HL-60 (cell line): ENCODE results near the gene TMEM238L.

ENCODE experiments used
- DNase-seq, 2 experiments: peaks; one replicate each; pipeline ENCODE4 v3.0.0-alpha.2; 2010 to 2020; ENCODE audit warnings: low read depth in 1 of 2, low spot score in 1 of 2
- H3K27ac ChIP-seq: fragments of 250-450 bp; sonication (Bioruptor Pico); replicated peaks from 2 replicates; pipeline ENCODE4 v1.5.1; 2020; ENCODE audit warnings: mild to moderate bottlenecking, moderate library complexity
- H3K27me3 ChIP-seq: fragments of 250-450 bp; sonication (Bioruptor Pico); 2 replicates; pipeline ENCODE4 v1.5.1; 2021; ENCODE audit warnings: mild to moderate bottlenecking, moderate library complexity; ENCODE audit not compliant: insufficient read depth, poor library complexity, severe bottlenecking
- H3K4me3 ChIP-seq: replicated peaks from 2 replicates; pipeline ENCODE4 v1.5.1; 2011; ENCODE audit warnings: mild to moderate bottlenecking, control low read depth, low read length; ENCODE audit not compliant: insufficient read depth
- CTCF ChIP-seq: IDR thresholded peaks from one replicate; pipeline ENCODE4 v1.5.1; 2011; ENCODE audit warnings: low read length, control low read depth, inconsistent platforms; ENCODE audit not compliant: insufficient read depth
- GABPA ChIP-seq: IDR thresholded peaks from 2 replicates; pipeline ENCODE4 v1.6.1; 2012; ENCODE audit warnings: low read depth
- POLR2AphosphoS5 ChIP-seq: IDR thresholded peaks from 2 replicates; pipeline ENCODE4 v1.6.1; 2012; ENCODE audit warnings: low read depth
- SPI1 ChIP-seq: IDR thresholded peaks from 2 replicates; pipeline ENCODE4 v1.6.1; 2012; ENCODE audit warnings: low read depth, mild to moderate bottlenecking, borderline replicate concordance
- TF ChIP-seq, protein P1 (sequence below): IDR thresholded peaks from 2 replicates; pipeline ENCODE4 v1.6.1; 2012; ENCODE audit warnings: low read depth; ENCODE audit not compliant: insufficient replicate concordance

TMEM238L gene

DNA sequence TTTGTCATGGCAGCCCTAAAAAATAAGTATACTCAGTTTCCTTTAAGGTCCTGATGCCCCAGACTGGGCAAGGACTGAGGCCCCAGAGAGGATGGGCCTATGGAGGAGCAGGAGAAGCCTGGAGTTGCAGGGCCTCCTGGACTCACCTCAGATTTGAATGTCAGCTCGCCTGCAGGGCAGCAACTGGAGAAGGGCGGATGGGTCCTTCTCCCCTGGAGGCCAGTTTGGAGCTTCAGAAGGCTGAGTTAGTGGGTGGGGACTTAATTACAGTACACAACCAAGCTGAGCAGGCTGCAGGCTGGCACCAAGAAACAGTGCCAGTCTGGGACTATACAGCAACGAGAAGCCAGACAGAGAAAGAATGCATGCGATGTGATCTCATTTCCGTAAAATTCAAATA, 27.8 kb upstream of the TMEM238L start:
- no peak for TF ChIP-seq POLR2AphosphoS5
- TF ChIP-seq GABPA: no peak
- no peak for TF ChIP-seq CTCF
- no peak for TF ChIP-seq SPI1
- TF ChIP-seq, protein P1, sequence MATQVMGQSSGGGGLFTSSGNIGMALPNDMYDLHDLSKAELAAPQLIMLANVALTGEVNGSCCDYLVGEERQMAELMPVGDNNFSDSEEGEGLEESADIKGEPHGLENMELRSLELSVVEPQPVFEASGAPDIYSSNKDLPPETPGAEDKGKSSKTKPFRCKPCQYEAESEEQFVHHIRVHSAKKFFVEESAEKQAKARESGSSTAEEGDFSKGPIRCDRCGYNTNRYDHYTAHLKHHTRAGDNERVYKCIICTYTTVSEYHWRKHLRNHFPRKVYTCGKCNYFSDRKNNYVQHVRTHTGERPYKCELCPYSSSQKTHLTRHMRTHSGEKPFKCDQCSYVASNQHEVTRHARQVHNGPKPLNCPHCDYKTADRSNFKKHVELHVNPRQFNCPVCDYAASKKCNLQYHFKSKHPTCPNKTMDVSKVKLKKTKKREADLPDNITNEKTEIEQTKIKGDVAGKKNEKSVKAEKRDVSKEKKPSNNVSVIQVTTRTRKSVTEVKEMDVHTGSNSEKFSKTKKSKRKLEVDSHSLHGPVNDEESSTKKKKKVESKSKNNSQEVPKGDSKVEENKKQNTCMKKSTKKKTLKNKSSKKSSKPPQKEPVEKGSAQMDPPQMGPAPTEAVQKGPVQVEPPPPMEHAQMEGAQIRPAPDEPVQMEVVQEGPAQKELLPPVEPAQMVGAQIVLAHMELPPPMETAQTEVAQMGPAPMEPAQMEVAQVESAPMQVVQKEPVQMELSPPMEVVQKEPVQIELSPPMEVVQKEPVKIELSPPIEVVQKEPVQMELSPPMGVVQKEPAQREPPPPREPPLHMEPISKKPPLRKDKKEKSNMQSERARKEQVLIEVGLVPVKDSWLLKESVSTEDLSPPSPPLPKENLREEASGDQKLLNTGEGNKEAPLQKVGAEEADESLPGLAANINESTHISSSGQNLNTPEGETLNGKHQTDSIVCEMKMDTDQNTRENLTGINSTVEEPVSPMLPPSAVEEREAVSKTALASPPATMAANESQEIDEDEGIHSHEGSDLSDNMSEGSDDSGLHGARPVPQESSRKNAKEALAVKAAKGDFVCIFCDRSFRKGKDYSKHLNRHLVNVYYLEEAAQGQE: no peak
- Histone ChIP-seq H3K27ac (no peak overlapping the region), H3K4me3 (no peak overlapping the region), H3K27me3 (no peaks in the 10 kb centered on the region)
- DNase-seq: no peak

DNA sequence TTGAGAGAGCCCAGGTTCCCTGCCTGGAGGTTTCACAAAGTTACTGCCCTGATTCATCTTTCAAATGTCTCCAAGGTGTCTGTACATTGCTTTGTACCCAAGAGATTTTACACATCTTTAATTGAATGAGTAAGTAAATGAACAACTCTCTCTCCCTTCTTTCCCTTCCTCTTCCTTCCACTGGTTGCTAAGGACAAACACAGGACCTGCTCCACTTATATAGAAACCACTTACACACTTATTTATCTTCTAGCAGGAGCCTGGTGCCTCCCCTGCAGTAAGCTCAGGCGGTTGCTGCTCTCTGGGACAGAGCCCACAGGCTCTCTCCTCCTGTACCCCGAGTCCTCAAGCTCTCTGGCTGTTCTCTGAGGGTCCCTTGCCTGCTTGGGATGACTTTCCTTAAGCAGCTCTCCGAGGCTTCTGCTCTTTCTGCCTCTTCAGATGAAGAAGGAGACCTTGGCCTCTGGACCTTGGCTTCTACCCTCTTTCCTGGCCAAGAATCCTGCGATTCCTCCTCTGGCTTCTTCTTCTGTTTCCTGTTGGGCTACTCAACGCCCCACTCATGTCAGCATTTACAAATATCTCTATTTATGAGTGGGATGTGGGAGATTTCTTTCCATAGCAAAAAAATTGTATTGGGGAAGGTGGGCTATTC, 24.1 kb upstream of the TMEM238L start:
- TF ChIP-seq, protein P1: no peak
- TF ChIP-seq CTCF: no peak
- TF ChIP-seq GABPA: no peak
- no peak for TF ChIP-seq POLR2AphosphoS5
- no peak for TF ChIP-seq SPI1
- H3K4me3 ChIP-seq: no peak overlapping the region
- no peak overlapping the region for H3K27ac ChIP-seq
- H3K27me3 ChIP-seq: no peaks in the 10 kb centered on the region
- DNase-seq: no peak

- Histone ChIP-seq H3K27me3 (no peaks in the 10 kb centered on the region), H3K4me3 (no peak overlapping the region), H3K27ac (no peak overlapping the region)
- TF ChIP-seq GABPA (no peak), POLR2AphosphoS5 (no peak), CTCF (no peak), SPI1 (no peak)
- TF ChIP-seq, protein P1: no peak
- DNase-seq: no peak
Measured at GRCh38 chr17:10824874-10825273, 21.0 kb upstream of the TMEM238L start.
